DND-41 (cell line): Measurements from ENCODE around the gene STAT5B.

Experiments
- EZH2 ChIP-seq: IDR thresholded peaks from 3 replicates; pipeline ENCODE4 v1.6.1; 2012; ENCODE audit warnings: borderline replicate concordance, low read depth, mild to moderate bottlenecking, moderate library complexity, low read length, inconsistent platforms; ENCODE audit not compliant: severe bottlenecking
- TF ChIP-seq, protein P1 (sequence below): IDR thresholded peaks from 2 replicates; pipeline ENCODE4 v1.5.1; 2012; ENCODE audit warnings: borderline replicate concordance, low read length, moderate library complexity, mild to moderate bottlenecking; ENCODE audit not compliant: poor library complexity, severe bottlenecking; ENCODE audit errors: extremely low read depth

DNA sequence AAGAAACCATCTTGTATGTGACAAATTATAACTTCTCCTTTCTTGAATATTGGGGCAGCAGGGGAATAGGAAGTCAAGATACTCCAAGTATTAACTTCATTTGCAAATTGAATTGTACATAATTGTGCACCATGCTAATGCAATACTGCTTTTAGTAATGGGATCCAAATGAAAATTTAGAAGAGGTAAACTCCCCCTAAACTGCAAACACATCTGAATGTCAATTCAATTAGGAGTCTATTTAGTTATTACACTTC, 4.5 kb downstream of the STAT5B start:
- TF ChIP-seq, protein P1, sequence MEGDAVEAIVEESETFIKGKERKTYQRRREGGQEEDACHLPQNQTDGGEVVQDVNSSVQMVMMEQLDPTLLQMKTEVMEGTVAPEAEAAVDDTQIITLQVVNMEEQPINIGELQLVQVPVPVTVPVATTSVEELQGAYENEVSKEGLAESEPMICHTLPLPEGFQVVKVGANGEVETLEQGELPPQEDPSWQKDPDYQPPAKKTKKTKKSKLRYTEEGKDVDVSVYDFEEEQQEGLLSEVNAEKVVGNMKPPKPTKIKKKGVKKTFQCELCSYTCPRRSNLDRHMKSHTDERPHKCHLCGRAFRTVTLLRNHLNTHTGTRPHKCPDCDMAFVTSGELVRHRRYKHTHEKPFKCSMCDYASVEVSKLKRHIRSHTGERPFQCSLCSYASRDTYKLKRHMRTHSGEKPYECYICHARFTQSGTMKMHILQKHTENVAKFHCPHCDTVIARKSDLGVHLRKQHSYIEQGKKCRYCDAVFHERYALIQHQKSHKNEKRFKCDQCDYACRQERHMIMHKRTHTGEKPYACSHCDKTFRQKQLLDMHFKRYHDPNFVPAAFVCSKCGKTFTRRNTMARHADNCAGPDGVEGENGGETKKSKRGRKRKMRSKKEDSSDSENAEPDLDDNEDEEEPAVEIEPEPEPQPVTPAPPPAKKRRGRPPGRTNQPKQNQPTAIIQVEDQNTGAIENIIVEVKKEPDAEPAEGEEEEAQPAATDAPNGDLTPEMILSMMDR, result no peak
- no peak for TF ChIP-seq EZH2
